ENCODE measurements around the gene DMD. TPM values are rescaled to one million over a fixed set of nuclear protein-coding genes. Genes with fewer than 3 reads are reported as not detected.

Gene DMD
- total RNA-seq, 1 donor from 2014 or later, result 9.7 TPM

DNA sequence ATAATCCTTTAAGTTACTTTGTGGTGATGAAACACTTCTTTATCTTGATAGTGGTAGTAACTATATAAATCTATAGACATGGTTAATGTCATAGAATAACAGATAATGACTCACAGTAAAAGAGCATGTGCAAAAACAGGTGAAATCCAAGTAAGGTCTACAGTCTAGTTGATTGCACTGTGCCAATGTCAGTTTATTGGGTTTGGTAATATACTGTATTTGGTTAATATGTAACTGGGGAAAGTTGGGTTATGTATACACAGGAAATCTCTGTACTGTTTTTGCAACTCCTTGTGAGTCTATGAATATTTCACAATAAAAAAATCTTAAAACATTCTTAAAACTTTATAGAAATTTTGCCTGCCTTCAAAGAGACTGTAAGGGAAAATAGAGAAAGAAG, 1071.9 kb downstream of the DMD start:
- H3K4me1 Mint-ChIP-seq, result no peaks in the 10 kb centered on the region
- no peak overlapping the region for H3K4me3 Mint-ChIP-seq
- H3K9me3 Mint-ChIP-seq, result peaks cover 4% of the 10 kb centered on the region
- no peak for DNase-seq (ENCODE audit: low read depth, low spot score)
- H3K36me3 Mint-ChIP-seq (ENCODE audit: low read depth), result no peaks in the 10 kb centered on the region
- no peak overlapping the region for H3K27ac Mint-ChIP-seq (ENCODE audit: unreplicated experiment)
- no peaks in the 10 kb centered on the region for H3K27me3 Mint-ChIP-seq (ENCODE audit: low read depth)
- TF ChIP-seq, protein P1, sequence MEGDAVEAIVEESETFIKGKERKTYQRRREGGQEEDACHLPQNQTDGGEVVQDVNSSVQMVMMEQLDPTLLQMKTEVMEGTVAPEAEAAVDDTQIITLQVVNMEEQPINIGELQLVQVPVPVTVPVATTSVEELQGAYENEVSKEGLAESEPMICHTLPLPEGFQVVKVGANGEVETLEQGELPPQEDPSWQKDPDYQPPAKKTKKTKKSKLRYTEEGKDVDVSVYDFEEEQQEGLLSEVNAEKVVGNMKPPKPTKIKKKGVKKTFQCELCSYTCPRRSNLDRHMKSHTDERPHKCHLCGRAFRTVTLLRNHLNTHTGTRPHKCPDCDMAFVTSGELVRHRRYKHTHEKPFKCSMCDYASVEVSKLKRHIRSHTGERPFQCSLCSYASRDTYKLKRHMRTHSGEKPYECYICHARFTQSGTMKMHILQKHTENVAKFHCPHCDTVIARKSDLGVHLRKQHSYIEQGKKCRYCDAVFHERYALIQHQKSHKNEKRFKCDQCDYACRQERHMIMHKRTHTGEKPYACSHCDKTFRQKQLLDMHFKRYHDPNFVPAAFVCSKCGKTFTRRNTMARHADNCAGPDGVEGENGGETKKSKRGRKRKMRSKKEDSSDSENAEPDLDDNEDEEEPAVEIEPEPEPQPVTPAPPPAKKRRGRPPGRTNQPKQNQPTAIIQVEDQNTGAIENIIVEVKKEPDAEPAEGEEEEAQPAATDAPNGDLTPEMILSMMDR (conservative IDR thresholded peaks at IDR 0.05), result no peak

DNA sequence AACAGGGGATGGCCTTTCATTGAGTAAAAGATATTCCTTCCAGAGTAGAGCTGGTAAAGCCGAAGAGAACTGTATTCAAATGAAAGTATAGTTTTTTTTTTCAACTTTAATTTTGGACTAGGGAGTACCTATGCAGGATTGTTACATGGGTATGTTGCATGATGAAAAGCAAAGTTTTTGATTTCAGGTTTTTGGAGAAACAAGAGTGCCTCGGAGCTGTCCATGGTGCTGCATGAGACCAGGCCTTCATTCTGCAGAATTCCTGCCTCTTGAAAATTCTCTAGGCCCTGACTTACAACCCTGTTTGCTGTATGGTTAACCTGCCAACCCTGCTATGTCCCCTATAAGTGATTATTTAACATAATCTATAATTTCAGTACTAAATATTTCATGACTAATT, 1073.8 kb downstream of the DMD start:
- Mint-ChIP-seq H3K9me3 (peaks cover 13% of the 10 kb centered on the region), H3K36me3 (ENCODE audit: low read depth) (no peaks in the 10 kb centered on the region), H3K4me1 (no peaks in the 10 kb centered on the region), H3K4me3 (no peak overlapping the region), H3K27me3 (ENCODE audit: low read depth) (no peaks in the 10 kb centered on the region), H3K27ac (ENCODE audit: unreplicated experiment) (no peak overlapping the region)
- TF ChIP-seq, protein P1 (conservative IDR thresholded peaks at IDR 0.05), result no peak
- peak; percentile 22 for DNase-seq (ENCODE audit: low read depth, low spot score)

DNA sequence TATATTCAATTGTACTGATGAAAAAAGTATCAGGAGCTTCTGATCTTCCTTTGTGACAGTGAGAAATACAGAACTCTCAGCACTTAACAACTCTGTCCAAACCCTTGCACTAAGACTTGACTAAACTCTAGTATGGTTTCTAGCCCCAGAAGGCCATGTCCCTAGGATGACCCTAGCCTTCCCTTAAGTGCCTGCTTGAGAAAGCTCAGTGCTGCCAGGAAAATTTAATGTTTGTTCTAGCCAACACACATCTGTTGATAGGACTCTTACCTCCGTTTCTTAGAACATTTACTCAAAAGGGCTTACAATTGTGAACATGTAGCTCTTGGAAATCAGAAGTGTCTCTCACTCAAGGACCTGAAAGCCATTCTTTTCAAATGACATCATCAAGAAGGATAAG, 1084.4 kb downstream of the DMD start:
- H3K4me1 Mint-ChIP-seq, result peaks cover 3% of the 10 kb centered on the region
- no peak overlapping the region for H3K4me3 Mint-ChIP-seq
- H3K27me3 Mint-ChIP-seq (ENCODE audit: low read depth), result no peaks in the 10 kb centered on the region
- peaks cover 10% of the 10 kb centered on the region for H3K9me3 Mint-ChIP-seq
- TF ChIP-seq, protein P1 (conservative IDR thresholded peaks at IDR 0.05), result no peak
- no peaks in the 10 kb centered on the region for H3K36me3 Mint-ChIP-seq (ENCODE audit: low read depth)
- DNase-seq (ENCODE audit: low read depth, low spot score), result no peak
- H3K27ac Mint-ChIP-seq (ENCODE audit: unreplicated experiment), result no peak overlapping the region

DNA sequence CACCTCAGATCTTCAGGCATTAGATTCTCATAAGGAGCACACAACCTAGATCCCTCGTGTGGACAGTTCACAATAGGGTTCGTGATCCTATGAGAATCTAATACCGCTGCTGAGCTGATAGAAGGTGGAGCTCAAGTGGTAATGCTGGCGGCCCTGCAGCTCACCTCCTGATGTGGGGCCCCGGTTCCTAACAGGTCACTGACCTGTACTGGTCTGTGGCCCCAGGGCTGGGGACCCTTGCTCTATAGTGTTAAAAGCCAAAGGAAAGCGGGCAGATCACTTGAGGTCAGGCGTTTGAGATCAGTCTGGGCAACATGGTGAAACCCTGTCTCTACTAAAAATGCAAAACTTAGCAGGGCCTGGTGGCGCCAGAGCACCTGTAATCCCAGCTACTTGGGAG, 1092.5 kb downstream of the DMD start:
- no peak for DNase-seq (ENCODE audit: low read depth, low spot score)
- H3K27me3 Mint-ChIP-seq (ENCODE audit: low read depth), result no peaks in the 10 kb centered on the region
- H3K4me3 Mint-ChIP-seq, result no peak overlapping the region
- TF ChIP-seq, protein P1 (conservative IDR thresholded peaks at IDR 0.05), result no peak
- peaks cover 5% of the 10 kb centered on the region for H3K4me1 Mint-ChIP-seq
- peaks cover 9% of the 10 kb centered on the region for H3K36me3 Mint-ChIP-seq (ENCODE audit: low read depth)
- H3K9me3 Mint-ChIP-seq, result peaks cover 14% of the 10 kb centered on the region
- no peak overlapping the region for H3K27ac Mint-ChIP-seq (ENCODE audit: unreplicated experiment)

DNA sequence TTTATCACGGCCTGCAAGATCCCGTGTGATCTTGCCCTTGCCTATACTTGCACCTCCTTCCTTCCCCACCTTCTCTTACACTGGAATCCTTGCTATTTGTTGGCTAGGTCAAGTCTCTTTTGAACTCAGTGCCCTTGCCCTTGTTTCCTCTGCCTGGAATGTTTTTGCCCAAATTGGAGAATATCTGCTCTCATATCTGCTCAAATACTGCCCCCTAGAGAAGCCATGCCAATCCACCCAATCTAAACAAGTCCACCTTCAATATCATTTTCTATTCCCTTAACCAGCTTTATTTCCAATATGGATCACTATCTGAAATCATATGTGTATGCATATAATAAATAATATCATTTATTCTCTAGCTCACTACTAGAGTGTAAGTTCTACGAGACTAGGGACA, 1095.3 kb downstream of the DMD start:
- H3K36me3 Mint-ChIP-seq (ENCODE audit: low read depth), result peaks cover 9% of the 10 kb centered on the region
- TF ChIP-seq, protein P1 (conservative IDR thresholded peaks at IDR 0.05), result no peak
- no peak for DNase-seq (ENCODE audit: low read depth, low spot score)
- H3K9me3 Mint-ChIP-seq, result peaks cover 23% of the 10 kb centered on the region
- no peak overlapping the region for H3K27ac Mint-ChIP-seq (ENCODE audit: unreplicated experiment)
- no peak overlapping the region for H3K4me3 Mint-ChIP-seq
- H3K4me1 Mint-ChIP-seq, result peaks cover 4% of the 10 kb centered on the region
- H3K27me3 Mint-ChIP-seq (ENCODE audit: low read depth), result no peaks in the 10 kb centered on the region

DNA sequence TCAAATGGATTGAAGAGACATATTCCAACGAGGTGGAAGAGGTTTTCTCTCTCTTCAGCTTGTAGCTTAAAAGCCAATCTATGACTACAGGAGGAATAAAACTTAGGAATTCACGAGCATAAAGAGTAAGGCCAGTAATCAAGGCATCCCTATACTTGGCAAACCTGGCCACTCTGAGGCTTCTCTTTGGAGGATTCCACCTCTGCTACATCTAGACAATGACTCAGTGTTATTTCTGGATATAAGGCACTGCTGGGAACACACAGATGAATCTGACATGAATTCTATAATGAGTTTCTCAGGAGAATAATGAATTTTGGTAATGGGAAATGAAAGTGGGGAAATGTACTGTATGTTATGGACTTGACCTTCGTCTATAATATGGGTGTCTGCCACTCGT, 1123.7 kb downstream of the DMD start:
- Mint-ChIP-seq H3K4me3 (no peak overlapping the region), H3K9me3 (peaks cover 10% of the 10 kb centered on the region), H3K36me3 (ENCODE audit: low read depth) (no peaks in the 10 kb centered on the region), H3K27ac (ENCODE audit: unreplicated experiment) (no peak overlapping the region), H3K4me1 (no peaks in the 10 kb centered on the region), H3K27me3 (ENCODE audit: low read depth) (no peaks in the 10 kb centered on the region)
- DNase-seq (ENCODE audit: low read depth, low spot score), result no peak
- TF ChIP-seq, protein P1 (conservative IDR thresholded peaks at IDR 0.05), result no peak
